Esophagus squamous epithelium (tissue), 5 donors: ENCODE results near the gene FERMT2. TPM values are rescaled to one million over a fixed set of nuclear protein-coding genes. Genes with fewer than 3 reads are reported as not detected.

Experiments used
- DNase-seq: peaks from one replicate; lab custom pipeline; 2025; lab: John Stamatoyannopoulos, UW
- H3K27ac ChIP-seq, 4 donors: fragments of 200-600 bp; sonication (generic); one replicate each; pipeline ENCODE4 v1.5.1; 2016 to 2019; ENCODE audit warnings: mild to moderate bottlenecking in 1 of 4
- H3K27me3 ChIP-seq, 4 donors: fragments of 200-600 bp; sonication (generic); 1 replicate in 3 of 4; 2 replicates in 1 of 4; pipeline versions ENCODE4 v1.5.1 to v1.6.0; 2017 to 2021; ENCODE audit warnings: antibody characterized with exemption in 1 of 4
- H3K36me3 ChIP-seq, 3 donors: fragments of 200-600 bp; sonication (generic); one replicate each; pipeline ENCODE4 v1.5.1; 2016 to 2019
- H3K4me1 ChIP-seq, 3 donors: fragments of 200-600 bp; sonication (generic); one replicate each; pipeline ENCODE4 v1.5.1; 2017 to 2019
- H3K4me3 ChIP-seq, 4 donors: fragments of 200-600 bp; sonication (generic); 1 replicate in 3 of 4; 2 replicates in 1 of 4; pipeline ENCODE4 v1.5.1; 2016 to 2019; ENCODE audit warnings: mild to moderate bottlenecking in 2 of 4, moderate library complexity in 1 of 4
- H3K9me3 ChIP-seq, 3 donors: fragments of 200-600 bp; sonication (generic); one replicate each; pipeline ENCODE4 v1.5.1; 2016 to 2019
- POLR2A ChIP-seq, 4 donors: fragments of 450-650 bp; IDR thresholded peaks; one replicate each; pipeline ENCODE4 v1.6.1; 2017; ENCODE audit warnings: antibody characterized with exemption in 4 of 4, mild to moderate bottlenecking in 4 of 4, moderate library complexity in 3 of 4
- WGBS, 2 donors: methylation state at CpG; one replicate each; pipeline ENCODE4 v1.1.5; 2018; 5-methylcytosine and 5-hydroxymethylcytosine counted together
- intact Hi-C: fragments of 100-400 bp; cut with DNase I; formaldehyde crosslinking; loops from one replicate; pipeline ENCODE4 v1.15.0; 2022
- total RNA-seq, 4 donors: library from RNA; depleted of rRNA; stranded (reverse); fragments of >200 nt; gene quantifications; one replicate each; pipeline ENCODE4 v1.1.0, GENCODE V29; 2016
- TF ChIP-seq, protein P1 (sequence below), 6 experiments: fragments of 450-650 bp in 4 of 6; fragments of 200-600 bp in 2 of 6; sonication (generic) in 2 of 6; IDR thresholded peaks; one replicate each; pipeline ENCODE4 v1.5.1; 2016 to 2019; ENCODE audit warnings: antibody characterized with exemption in 6 of 6, mild to moderate bottlenecking in 4 of 6, moderate library complexity in 4 of 6
- donor health status: DM: yes; HTN: yes; CAD: no.

Gene FERMT2, protein sequence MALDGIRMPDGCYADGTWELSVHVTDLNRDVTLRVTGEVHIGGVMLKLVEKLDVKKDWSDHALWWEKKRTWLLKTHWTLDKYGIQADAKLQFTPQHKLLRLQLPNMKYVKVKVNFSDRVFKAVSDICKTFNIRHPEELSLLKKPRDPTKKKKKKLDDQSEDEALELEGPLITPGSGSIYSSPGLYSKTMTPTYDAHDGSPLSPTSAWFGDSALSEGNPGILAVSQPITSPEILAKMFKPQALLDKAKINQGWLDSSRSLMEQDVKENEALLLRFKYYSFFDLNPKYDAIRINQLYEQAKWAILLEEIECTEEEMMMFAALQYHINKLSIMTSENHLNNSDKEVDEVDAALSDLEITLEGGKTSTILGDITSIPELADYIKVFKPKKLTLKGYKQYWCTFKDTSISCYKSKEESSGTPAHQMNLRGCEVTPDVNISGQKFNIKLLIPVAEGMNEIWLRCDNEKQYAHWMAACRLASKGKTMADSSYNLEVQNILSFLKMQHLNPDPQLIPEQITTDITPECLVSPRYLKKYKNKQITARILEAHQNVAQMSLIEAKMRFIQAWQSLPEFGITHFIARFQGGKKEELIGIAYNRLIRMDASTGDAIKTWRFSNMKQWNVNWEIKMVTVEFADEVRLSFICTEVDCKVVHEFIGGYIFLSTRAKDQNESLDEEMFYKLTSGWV
- total RNA-seq: 10 to 100 TPM in 2 of 4 donors, 1 to 10 TPM in 2; 1.7 to 72.1 (median 14.4) TPM

DNA sequence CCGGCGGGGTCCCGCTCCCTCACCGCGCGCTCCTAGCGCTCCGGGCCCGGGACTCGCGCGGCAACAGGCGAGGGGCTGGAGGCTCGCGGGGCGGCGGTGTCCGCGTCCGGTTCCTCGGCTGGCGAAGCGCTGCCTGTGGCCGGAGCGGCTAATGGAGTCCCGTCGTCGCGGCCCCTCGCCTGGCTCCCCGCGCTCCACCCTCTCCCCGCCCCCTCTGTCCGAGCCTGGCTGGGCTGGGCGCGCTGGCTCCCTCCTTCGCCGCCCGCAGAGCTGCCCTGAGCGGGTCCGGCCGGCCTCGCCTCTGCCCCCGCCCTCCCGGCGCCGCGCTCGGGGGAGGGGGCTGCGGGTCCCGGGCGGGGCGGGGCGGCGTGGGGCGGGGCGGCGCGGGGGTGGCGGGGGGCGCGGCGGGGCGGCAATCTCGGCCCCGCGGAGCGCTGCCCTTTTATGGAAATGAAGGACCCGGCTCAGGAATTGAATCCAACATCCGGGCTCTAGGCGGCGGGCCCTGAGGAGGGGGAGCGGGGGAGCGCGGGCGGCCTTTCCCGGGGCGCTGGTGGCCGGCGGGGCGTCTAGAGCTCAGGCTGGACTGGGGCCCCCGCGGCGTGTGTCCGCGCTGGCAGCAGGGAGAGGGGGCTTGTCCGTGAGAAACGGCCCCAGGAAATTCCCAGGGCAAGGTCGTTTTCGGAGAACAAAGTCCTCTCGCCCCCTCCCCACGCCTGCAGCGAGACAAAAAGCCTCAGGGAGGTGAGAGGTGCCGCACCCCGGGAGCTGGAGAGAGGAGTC, at the start of gene FERMT2:
Gene FERMT2 (minus strand): TSS at position 153 of the 783 bp plus-strand sequence. CDS start 482 bp downstream, outside the sequence.
- WGBS, 2 donors: 0 to 6% methylated on average over 7 to 8 of the region's 95 CpGs
- DNase-seq: no peak
- no peaks in the 10 kb centered on the region for H3K9me3 ChIP-seq
- H3K4me3 ChIP-seq: peak within 1 kb of the TSS; percentile 49 to 86 (median 72)
- intact Hi-C loops: no loop called here
- H3K4me1 ChIP-seq: peaks cover 0 to 56% (median 5%) of the 10 kb centered on the region in 3 donors
- peak within 1 kb of the TSS; percentile 79 to 97 (median 93) for H3K27ac ChIP-seq
- peaks cover 0 to 54% (median 0%) of the 10 kb centered on the region in 4 donors for H3K27me3 ChIP-seq
- TF ChIP-seq, protein P1, sequence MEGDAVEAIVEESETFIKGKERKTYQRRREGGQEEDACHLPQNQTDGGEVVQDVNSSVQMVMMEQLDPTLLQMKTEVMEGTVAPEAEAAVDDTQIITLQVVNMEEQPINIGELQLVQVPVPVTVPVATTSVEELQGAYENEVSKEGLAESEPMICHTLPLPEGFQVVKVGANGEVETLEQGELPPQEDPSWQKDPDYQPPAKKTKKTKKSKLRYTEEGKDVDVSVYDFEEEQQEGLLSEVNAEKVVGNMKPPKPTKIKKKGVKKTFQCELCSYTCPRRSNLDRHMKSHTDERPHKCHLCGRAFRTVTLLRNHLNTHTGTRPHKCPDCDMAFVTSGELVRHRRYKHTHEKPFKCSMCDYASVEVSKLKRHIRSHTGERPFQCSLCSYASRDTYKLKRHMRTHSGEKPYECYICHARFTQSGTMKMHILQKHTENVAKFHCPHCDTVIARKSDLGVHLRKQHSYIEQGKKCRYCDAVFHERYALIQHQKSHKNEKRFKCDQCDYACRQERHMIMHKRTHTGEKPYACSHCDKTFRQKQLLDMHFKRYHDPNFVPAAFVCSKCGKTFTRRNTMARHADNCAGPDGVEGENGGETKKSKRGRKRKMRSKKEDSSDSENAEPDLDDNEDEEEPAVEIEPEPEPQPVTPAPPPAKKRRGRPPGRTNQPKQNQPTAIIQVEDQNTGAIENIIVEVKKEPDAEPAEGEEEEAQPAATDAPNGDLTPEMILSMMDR (IDR thresholded peaks at IDR 0.05): no peak
- peak in 2 of 4 donors; percentile 69 to 75 for TF ChIP-seq POLR2A (IDR thresholded peaks at IDR 0.05)
- H3K36me3 ChIP-seq: no peaks in the 10 kb centered on the region

GRCh38 chr14:52998376-52999015, 47.6 kb upstream of the FERMT2 start:
- Histone ChIP-seq H3K27ac (peak overlapping the region in 2 of 4 donors; percentile 27 to 60), H3K27me3 (no peaks in the 10 kb centered on the region), H3K4me1 (peaks cover 0 to 5% (median 4%) of the 10 kb centered on the region in 3 donors), H3K36me3 (no peaks in the 10 kb centered on the region), H3K4me3 (no peak overlapping the region), H3K9me3 (no peaks in the 10 kb centered on the region)
- WGBS, 2 donors: 45 to 66% methylated on average over 6 of the region's 6 CpGs
- no peak for DNase-seq
- TF ChIP-seq POLR2A (IDR thresholded peaks at IDR 0.05): no peak
- TF ChIP-seq, protein P1 (IDR thresholded peaks at IDR 0.05): no peak
- intact Hi-C loops: no loop called here

DNA sequence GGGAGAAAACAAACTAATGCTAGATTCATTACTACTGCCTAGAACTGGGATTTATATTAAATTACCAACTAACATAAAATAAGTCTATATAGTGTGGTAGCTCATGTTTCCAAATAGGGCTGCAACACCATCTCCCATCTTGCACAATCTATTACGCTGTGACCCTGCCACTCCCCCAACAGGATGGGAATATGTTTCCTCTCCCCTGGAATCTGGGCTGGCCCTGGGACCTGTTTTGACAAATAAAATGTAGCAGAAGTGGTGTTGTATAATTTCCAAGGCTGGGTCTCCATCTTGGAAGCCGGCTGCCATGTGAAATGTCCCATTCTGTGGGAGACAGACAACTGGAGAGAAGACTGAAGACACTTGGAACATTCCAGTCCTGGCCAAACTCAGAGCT, 45.6 kb upstream of the FERMT2 start:
- no peak for TF ChIP-seq POLR2A (IDR thresholded peaks at IDR 0.05)
- TF ChIP-seq, protein P1 (IDR thresholded peaks at IDR 0.05): no peak
- peaks cover 0 to 5% (median 0%) of the 10 kb centered on the region in 3 donors for H3K4me1 ChIP-seq
- H3K4me3 ChIP-seq: no peak overlapping the region
- no peaks in the 10 kb centered on the region for H3K36me3 ChIP-seq
- WGBS, 2 donors: 73 to 96% methylated on average over 2 of the region's 2 CpGs
- no peaks in the 10 kb centered on the region for H3K9me3 ChIP-seq
- H3K27ac ChIP-seq: no peak overlapping the region
- intact Hi-C loops: no loop called here
- no peak for DNase-seq
- no peaks in the 10 kb centered on the region for H3K27me3 ChIP-seq

DNA sequence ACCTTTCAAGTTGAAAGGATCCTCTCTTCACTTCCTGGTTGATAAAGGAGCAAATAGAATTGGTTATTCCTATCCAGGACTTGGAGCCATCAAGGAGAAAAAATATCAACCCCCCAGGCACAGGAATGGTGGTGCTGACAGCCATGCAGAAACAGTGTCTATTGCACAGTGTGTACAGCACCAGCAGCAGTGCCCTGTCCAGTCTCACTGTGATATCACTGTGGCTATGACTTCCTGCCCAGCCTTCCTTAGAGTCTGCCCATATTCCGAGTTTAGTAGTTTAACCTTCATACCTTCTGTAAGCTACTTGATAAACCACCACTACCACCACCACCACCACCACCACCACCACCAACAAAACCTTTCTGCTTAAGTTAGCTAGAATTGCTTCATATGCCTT, 45.1 kb upstream of the FERMT2 start:
- Histone ChIP-seq H3K9me3 (no peaks in the 10 kb centered on the region), H3K4me1 (peaks cover 0 to 5% (median 0%) of the 10 kb centered on the region in 3 donors), H3K27ac (no peak overlapping the region), H3K27me3 (no peaks in the 10 kb centered on the region), H3K36me3 (no peaks in the 10 kb centered on the region), H3K4me3 (no peak overlapping the region)
- 56 to 73% methylated on average over 1 of the region's 1 CpG for WGBS, 2 donors
- TF ChIP-seq POLR2A (IDR thresholded peaks at IDR 0.05): no peak
- TF ChIP-seq, protein P1 (IDR thresholded peaks at IDR 0.05): no peak
- intact Hi-C loops: no loop called here
- DNase-seq: no peak
